Measurements from ENCODE around the gene NEDD1. TPM values are rescaled to one million over a fixed set of nuclear protein-coding genes. Genes with fewer than 3 reads are reported as not detected.

Gene NEDD1
- total and polyA plus RNA-seq, 10 of the 15 experiments (the other 5 are each of a cell fraction or from before 2014, with no cell fraction given): 15.9 to 52.6 (median 28.7) TPM

GRCh38 chr12:96886998-96887677 lies 19.9 kb upstream of the NEDD1 start:
- ATAC-seq (peak; percentile 56), DNase-seq (ENCODE audit: low read depth, low spot score) (no peak), FAIRE-seq (no peak)
- in situ Hi-C loops (cut with MboI) (no loop called here), intact Hi-C loops (cut with micrococcal nuclease; ENCODE audit: unreplicated experiment) (no loop called here)
- no peak overlapping the region for H3K4me2 ChIP-seq (ENCODE audit: control insufficient read depth, insufficient read depth)
- POLR2A ChIA-PET: no interaction called here
- H3K27me3 ChIP-seq (replicated peaks in 1 of 2; ENCODE audit: control insufficient read depth in 2 of 2, insufficient read depth in 2 of 2, low read length in 1 of 2): no peaks in the 10 kb centered on the region
- SMC1A ChIA-PET (ENCODE audit: uncharacterized antibody, unreplicated experiment): no interaction called here
- 69% methylated on average over 4 of the region's 4 CpGs for WGBS (ENCODE audit: insufficient coverage, insufficient replicate concordance, low lambda C conversion rate, missing lambda C conversion rate)
- RAD21 ChIA-PET (ENCODE audit: unreplicated experiment): no interaction called here
- no peaks in the 10 kb centered on the region for H3K36me3 ChIP-seq (ENCODE audit: control insufficient read depth in 2 of 2, insufficient read depth in 2 of 2, low read length in 1 of 2)
- no peak overlapping the region for H2AFZ ChIP-seq (ENCODE audit: control insufficient read depth, low read depth, low read length)
- H3K27ac ChIP-seq (ENCODE audit: control insufficient read depth, insufficient read depth): no peak overlapping the region
- CTCF ChIA-PET: no interaction called here
- H4K20me1 ChIP-seq (ENCODE audit: control insufficient read depth, insufficient read depth): no peaks in the 10 kb centered on the region
- peaks cover 1% of the 10 kb centered on the region; the same call in 1 of the 3 replicates for H3K9me3 ChIP-seq (replicated peaks; ENCODE audit: control insufficient read depth, insufficient read depth, low read length)
- H3K4me1 ChIP-seq (ENCODE audit: control insufficient read depth, insufficient read depth, low read length): no peaks in the 10 kb centered on the region
- no peaks in the 10 kb centered on the region for H3K79me2 ChIP-seq (ENCODE audit: control insufficient read depth, insufficient read depth, low read length)
- no TSS peak for BruUV-seq (replicated peaks)
- H3K9ac ChIP-seq (ENCODE audit: control insufficient read depth, insufficient read depth, low read length): no peak overlapping the region
- no peak overlapping the region for H3K4me3 ChIP-seq
- no peak for TF ChIP-seq POLR2AphosphoS2 (IDR thresholded peaks at IDR 0.05; ENCODE audit: low read depth, low read length)
- no peak for TF ChIP-seq SMAD5 (IDR thresholded peaks at IDR 0.05; ENCODE audit: low read depth)
- TF ChIP-seq SMC3 (IDR thresholded peaks at IDR 0.05; ENCODE audit: borderline replicate concordance, low read length): no peak
- TF ChIP-seq MTA3 (IDR thresholded peaks at IDR 0.05; ENCODE audit: borderline replicate concordance, low read length): no peak
- TF ChIP-seq RB1 (IDR thresholded peaks at IDR 0.05; ENCODE audit: borderline replicate concordance): no peak
- TF ChIP-seq, protein P1, sequence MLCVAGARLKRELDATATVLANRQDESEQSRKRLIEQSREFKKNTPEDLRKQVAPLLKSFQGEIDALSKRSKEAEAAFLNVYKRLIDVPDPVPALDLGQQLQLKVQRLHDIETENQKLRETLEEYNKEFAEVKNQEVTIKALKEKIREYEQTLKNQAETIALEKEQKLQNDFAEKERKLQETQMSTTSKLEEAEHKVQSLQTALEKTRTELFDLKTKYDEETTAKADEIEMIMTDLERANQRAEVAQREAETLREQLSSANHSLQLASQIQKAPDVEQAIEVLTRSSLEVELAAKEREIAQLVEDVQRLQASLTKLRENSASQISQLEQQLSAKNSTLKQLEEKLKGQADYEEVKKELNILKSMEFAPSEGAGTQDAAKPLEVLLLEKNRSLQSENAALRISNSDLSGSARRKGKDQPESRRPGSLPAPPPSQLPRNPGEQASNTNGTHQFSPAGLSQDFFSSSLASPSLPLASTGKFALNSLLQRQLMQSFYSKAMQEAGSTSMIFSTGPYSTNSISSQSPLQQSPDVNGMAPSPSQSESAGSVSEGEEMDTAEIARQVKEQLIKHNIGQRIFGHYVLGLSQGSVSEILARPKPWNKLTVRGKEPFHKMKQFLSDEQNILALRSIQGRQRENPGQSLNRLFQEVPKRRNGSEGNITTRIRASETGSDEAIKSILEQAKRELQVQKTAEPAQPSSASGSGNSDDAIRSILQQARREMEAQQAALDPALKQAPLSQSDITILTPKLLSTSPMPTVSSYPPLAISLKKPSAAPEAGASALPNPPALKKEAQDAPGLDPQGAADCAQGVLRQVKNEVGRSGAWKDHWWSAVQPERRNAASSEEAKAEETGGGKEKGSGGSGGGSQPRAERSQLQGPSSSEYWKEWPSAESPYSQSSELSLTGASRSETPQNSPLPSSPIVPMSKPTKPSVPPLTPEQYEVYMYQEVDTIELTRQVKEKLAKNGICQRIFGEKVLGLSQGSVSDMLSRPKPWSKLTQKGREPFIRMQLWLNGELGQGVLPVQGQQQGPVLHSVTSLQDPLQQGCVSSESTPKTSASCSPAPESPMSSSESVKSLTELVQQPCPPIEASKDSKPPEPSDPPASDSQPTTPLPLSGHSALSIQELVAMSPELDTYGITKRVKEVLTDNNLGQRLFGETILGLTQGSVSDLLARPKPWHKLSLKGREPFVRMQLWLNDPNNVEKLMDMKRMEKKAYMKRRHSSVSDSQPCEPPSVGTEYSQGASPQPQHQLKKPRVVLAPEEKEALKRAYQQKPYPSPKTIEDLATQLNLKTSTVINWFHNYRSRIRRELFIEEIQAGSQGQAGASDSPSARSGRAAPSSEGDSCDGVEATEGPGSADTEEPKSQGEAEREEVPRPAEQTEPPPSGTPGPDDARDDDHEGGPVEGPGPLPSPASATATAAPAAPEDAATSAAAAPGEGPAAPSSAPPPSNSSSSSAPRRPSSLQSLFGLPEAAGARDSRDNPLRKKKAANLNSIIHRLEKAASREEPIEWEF (IDR thresholded peaks at IDR 0.05; ENCODE audit: insufficient replicate concordance, low read depth, low read length): no peak
- TF ChIP-seq EZH2 (IDR thresholded peaks at IDR 0.05; ENCODE audit: borderline replicate concordance, control insufficient read depth, low read depth, low read length): no peak
- TF ChIP-seq ZNF217 (IDR thresholded peaks at IDR 0.05): no peak
- TF ChIP-seq HCFC1 (IDR thresholded peaks at IDR 0.05; ENCODE audit: low read length): no peak
- TF ChIP-seq ZZZ3 (IDR thresholded peaks at IDR 0.05; ENCODE audit: control insufficient read depth, insufficient read length, low read depth): no peak
- no peak for TF ChIP-seq ZSCAN29 (IDR thresholded peaks at IDR 0.05)
- no peak for TF ChIP-seq ZBTB4 (CRISPR knock-in tag; IDR thresholded peaks at IDR 0.05)
